HG02973 (cell line): ENCODE measurements around the gene TPR.
"Not testable (repeated sequence)": the region's sequence is repeated elsewhere in the genome, so short reads cannot be mapped to it uniquely, and the experiment has no call there.

Experiments
- ATAC-seq: cut with Tn5 transposase; IDR thresholded peaks from one replicate; pipeline ENCODE4 v1.9.1; 2021; ENCODE audit warnings: moderate library complexity; ENCODE audit not compliant: unreplicated experiment

TPR gene

GRCh38 chr1:186375152-186375928, at the start of gene TPR, which contains the start of gene ODR4:
TSS of gene TPR (minus strand) at chr1:186375253. CDS start at chr1:186375028, 225 bp downstream.
TSS of gene ODR4 (plus strand) at chr1:186375838. CDS start at chr1:186379786, 3,948 bp downstream.
- ATAC-seq = peak; percentile 81

GRCh38 chr1:186424539-186424938, 49.5 kb upstream of the TPR start:
- no peak for ATAC-seq

- ATAC-seq = no peak
Measured at GRCh38 chr1:186421446-186421845, 46.4 kb upstream of the TPR start.

DNA sequence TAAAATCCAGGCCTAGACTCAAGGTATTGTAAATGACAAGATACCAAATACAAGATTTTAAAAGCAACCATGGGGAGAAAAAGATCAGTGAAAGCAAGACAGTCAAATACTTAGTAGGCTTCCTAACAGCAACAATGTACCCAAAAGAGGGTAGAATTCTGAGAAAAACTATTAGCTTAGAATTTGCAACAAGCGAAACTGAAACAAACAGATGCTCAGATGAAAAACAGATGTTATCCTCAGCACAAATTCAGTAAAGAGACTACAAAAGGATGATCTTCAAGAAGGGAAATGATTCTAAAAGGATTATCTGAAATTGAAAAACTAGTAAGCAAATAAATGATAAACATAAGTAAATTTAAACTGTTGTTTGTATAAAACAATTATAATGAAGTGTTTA, 45.9 kb upstream of the TPR start:
- peak; percentile 93 for ATAC-seq

GRCh38 chr1:186420311-186420710, 45.3 kb upstream of the TPR start:
- ATAC-seq = no peak

GRCh38 chr1:186418503-186418902, 43.5 kb upstream of the TPR start:
- ATAC-seq = no peak

GRCh38 chr1:186413319-186413718, 38.3 kb upstream of the TPR start:
- ATAC-seq = no peak

DNA sequence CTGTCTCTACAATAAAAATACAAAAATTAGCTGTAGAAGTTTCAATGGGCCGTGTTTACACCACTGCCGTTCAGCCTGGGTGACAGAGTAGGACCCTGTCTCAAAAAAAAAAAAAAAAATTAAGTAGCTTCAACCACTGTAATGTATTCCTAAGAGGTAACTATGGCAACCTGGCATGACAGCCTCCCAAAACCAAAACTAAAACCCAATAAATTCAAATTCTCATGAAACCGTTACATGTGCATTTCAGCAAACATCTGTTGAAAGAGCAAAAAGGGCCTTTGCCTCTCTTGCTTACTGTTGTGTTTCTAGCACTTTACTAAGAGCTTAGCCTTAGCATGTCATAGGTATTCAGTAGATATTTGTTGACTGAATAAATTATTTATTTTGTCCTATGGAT, 34.0 kb upstream of the TPR start:
- peak; percentile 77 for ATAC-seq

- peak; percentile 56 for ATAC-seq
Measured at GRCh38 chr1:186404454-186405051, 29.5 kb upstream of the TPR start.

DNA sequence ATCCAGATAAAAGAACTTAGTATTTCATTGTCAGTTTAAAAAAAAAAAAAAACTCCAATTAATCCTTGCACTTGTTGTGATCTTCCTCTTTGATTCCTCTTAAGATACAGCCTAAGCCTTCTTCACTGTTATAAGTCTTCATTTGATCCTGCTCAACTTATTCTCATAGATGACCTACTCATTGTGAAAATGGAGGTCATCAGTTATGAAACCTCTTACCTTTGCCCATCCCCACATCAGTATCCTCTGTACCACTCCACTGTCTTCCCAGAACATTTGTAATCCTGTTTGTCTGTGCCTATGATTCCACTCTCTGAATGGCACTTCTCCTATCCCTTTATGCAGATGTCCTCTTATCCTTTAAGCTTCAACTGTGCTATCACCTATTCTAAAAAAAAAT, 28.6 kb upstream of the TPR start:
- no peak for ATAC-seq

GRCh38 chr1:186401446-186401845, 26.4 kb upstream of the TPR start:
- not testable (repeated sequence) for ATAC-seq

- not testable (repeated sequence) for ATAC-seq
Measured at GRCh38 chr1:186392711-186393110, 17.7 kb upstream of the TPR start.

- ATAC-seq = no peak
Measured at GRCh38 chr1:186391841-186392240, 16.8 kb upstream of the TPR start.

- ATAC-seq = no peak
Measured at GRCh38 chr1:186390925-186391324, 15.9 kb upstream of the TPR start.

DNA sequence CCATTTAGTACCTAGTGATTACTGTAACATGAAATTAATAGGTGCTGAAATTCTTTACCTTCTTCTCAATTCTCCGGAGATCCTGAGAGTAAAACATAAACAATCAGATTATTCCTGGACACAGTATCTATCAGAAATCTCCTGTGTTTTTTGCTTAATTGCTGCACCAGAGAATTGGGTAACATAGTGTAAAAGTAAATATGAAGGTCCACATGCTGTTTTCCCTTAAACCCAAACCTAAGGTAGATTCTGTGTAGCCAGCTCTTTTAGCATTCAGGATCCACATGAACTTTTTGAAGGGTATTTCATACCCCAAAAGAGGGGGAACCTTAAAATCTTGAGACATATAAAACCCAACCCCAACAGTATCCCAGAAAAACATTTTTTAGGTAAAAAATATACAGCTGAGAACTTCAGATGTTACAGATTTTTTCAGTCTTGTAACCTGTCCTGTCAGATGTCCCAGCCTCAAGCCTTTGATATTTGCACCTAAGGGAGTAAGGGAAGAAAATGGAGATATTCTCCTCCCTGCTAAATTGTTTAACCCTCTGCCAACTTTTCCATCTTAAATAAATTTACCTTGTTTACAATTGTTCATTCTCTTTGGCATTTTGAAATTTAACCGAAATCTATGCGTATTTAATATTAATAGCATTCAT, 11.8 kb upstream of the TPR start:
- no peak for ATAC-seq

- no peak for ATAC-seq
Measured at GRCh38 chr1:186375929-186376319, 871 bp upstream of the TPR start.

DNA sequence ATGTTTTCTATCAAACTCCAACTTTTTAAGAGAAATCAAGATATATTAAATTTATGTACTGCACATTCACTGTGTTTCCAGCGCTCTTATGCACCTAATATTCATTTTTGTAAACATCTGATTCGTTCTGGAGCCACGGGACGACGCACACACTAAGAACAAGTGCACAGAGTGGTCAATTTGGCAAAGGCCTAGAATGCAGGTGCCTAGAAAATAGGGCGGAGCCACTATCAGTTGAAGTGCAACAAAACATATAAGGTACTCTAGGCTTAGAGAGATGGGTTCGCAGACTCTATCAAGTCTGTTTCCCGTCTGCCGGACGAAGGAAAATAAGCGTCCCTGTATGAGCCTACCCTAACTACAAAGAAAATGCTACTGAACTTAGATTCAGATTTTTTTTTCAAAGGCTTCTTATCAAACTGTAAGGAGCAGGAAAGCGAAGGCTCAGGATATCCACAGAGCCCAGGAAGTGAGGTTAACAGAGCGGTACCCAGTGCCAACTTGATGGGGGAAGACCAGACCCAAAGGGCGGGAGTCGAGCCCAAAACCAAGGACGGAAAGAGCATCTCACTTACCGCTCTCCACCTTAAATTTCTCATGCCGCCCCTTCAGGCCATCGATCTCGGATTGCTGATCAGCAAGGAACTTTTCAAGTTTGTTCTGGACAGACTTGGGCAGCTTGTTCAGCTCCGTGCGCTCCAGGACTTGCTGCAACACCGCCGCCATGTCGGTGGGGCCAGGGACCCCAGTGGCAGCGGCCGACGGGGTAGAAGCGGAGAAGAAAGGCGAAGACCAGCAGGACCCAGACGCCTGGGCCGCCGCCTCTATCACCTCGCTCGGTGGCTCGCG, 526 bp downstream of the TPR start:
- ATAC-seq = peak; percentile 33

- ATAC-seq = not testable (repeated sequence)
Measured at GRCh38 chr1:186347837-186348691, 27.0 kb downstream of the TPR start.

DNA sequence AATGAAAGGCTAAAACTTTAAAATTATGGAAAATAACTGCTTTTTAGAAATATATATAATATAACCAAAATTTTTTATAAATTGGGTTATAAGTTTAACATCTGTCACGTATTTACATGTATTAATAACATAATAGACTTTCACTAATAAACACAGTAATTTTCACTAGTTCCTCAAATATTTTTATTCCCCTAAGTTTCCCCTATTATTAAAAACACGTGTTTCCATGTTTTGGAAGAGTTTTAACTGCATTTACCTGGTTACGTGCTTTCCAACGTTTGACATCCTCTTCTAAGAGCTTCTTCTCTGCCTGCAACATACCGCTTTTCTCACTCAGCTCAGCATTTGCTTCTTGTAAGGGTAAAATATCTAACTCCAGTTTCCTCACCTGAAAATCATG, 34.3 kb downstream of the TPR start:
- ATAC-seq = no peak

DNA sequence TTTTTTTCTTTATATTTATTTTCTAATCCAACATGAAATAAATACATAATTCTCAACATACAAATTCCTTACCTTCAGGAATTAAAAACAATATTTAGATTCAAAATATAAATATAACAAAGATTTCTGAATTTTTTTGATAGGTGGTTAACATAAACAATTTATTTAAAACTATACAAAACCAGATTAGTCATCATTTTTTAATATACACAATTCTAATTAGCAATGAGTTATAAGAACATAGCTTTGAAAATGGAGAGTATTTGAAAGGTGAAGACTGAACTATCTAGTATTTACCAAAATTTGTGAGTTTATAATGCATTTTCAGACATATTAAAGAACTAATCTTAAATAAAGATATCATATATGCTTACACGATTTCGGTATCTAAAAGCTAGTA, 37.5 kb downstream of the TPR start:
- ATAC-seq = no peak
